Measurements from ENCODE around the gene C1GALT1C1.

The C1GALT1C1 gene

GRCh38 chrX:120629667-120630537 is at the start of gene C1GALT1C1:
TSS of gene C1GALT1C1 (minus strand) at chrX:120630054. CDS start at chrX:120627166, 2,888 bp downstream.
- H3K4me3 ChIP-seq (ENCODE audit: low read depth, low read length): peak within 1 kb of the TSS; percentile 85

DNA sequence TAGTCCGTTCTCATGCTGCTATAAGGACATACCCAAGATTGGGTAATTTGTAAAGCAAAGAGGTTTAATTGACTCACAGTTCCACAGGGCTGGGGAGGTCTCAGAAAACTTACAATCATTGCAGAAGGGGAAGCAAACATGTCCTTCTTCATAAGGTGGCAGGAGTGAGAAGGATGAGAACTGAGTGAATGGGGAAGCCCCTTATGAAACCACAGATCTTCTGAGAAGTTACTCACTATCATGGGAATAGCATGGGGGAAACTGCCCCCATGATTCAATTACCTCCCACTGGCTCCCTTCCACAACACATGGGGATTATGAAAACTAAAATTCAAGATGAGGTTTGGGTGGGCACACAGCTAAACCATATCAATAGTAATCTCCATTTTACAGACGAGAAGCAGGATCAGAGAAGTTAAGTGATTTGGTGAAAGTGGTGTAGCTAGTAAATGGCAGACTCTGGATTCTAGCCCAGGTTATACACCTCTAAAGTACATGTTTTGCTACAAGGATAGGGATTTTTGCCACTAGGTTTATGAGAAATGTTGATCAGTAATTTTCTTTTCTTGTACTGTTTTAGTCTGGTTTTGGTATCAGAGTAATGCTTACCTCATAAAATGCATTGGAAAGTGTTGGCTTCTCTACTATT is 47.3 kb upstream of the C1GALT1C1 start:
- no peak overlapping the region for H2AFZ ChIP-seq
- no peak overlapping the region for H3K9ac ChIP-seq
- no peak overlapping the region for H3K4me2 ChIP-seq (ENCODE audit: low read length)
- H3K27me3 ChIP-seq (ENCODE audit: control insufficient read depth, insufficient read depth, low read length): no peaks in the 10 kb centered on the region
- no peaks in the 10 kb centered on the region for H3K79me2 ChIP-seq
- no peak overlapping the region for H3K27ac ChIP-seq
- H3K4me1 ChIP-seq: no peaks in the 10 kb centered on the region
- no peaks in the 10 kb centered on the region for H3K9me3 ChIP-seq (ENCODE audit: control insufficient read depth, low read length)
- H3K36me3 ChIP-seq (ENCODE audit: control insufficient read depth, insufficient read depth, low read length): no peaks in the 10 kb centered on the region
- no peak overlapping the region for H3K4me3 ChIP-seq (ENCODE audit: low read depth, low read length)
- TF ChIP-seq CTCF (IDR thresholded peaks at IDR 0.05): no peak

More at GRCh38 chrX:120629667-120630537, at the start of gene C1GALT1C1:
- TF ChIP-seq CTCF (IDR thresholded peaks at IDR 0.05): no peak
- H3K4me1 ChIP-seq: peaks cover 5% of the 10 kb centered on the region
- no peaks in the 10 kb centered on the region for H3K36me3 ChIP-seq (ENCODE audit: control insufficient read depth, insufficient read depth, low read length)
- H3K27me3 ChIP-seq (ENCODE audit: control insufficient read depth, insufficient read depth, low read length): no peaks in the 10 kb centered on the region
- H3K9ac ChIP-seq: peak within 1 kb of the TSS; percentile 43
- H3K79me2 ChIP-seq: no peaks in the 10 kb centered on the region
- H2AFZ ChIP-seq: peak within 1 kb of the TSS; percentile 89
- no peaks in the 10 kb centered on the region for H3K9me3 ChIP-seq (ENCODE audit: control insufficient read depth, low read length)
- peak within 1 kb of the TSS; percentile 78 for H3K4me2 ChIP-seq (ENCODE audit: low read length)
- H3K27ac ChIP-seq: peak within 1 kb of the TSS; percentile 89

DNA sequence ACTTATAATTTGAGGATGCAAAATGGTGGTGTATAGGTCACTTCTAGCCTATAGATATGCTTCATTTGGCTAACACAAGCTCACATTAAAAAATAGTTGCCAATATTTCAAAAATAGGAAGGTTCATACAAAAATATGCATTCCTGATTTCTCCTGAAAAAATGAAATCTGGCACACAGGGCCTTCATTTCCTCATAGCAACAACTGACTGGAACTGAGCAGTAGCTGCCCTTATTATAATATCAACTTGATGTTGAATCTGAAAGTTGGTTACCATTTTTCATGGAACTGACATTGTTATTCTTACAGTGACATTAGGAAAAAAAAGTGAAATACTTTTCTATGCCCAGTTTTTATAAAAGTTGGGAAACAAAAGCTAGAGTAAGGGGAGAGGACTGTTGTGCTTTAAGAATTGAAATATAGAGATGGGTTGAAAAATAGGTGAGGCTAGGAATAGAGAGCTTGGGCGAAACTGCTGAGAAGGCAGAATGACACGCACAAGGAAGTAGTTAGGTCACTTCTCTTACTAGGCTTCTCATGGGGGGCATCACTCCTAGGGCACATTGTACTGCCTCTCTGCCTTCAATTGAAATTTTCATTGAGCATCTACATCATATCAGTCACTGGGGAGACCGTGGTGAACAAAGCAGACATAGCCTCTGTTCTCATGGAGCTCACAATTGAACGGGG is 43.1 kb upstream of the C1GALT1C1 start:
- Histone ChIP-seq H3K9me3 (ENCODE audit: control insufficient read depth, low read length) (no peaks in the 10 kb centered on the region), H3K27ac (no peak overlapping the region), H3K27me3 (ENCODE audit: control insufficient read depth, insufficient read depth, low read length) (no peaks in the 10 kb centered on the region), H3K9ac (no peak overlapping the region), H3K79me2 (no peaks in the 10 kb centered on the region), H3K4me1 (no peaks in the 10 kb centered on the region), H3K4me3 (ENCODE audit: low read depth, low read length) (no peak overlapping the region), H2AFZ (no peak overlapping the region), H3K36me3 (ENCODE audit: control insufficient read depth, insufficient read depth, low read length) (no peaks in the 10 kb centered on the region), H3K4me2 (ENCODE audit: low read length) (no peak overlapping the region)
- no peak for TF ChIP-seq CTCF (IDR thresholded peaks at IDR 0.05)

GRCh38 chrX:120672389-120672788 is 42.5 kb upstream of the C1GALT1C1 start:
- Histone ChIP-seq H2AFZ (peak overlapping the region; percentile 22), H3K9ac (no peak overlapping the region), H3K4me3 (ENCODE audit: low read depth, low read length) (no peak overlapping the region), H3K27me3 (ENCODE audit: control insufficient read depth, insufficient read depth, low read length) (no peaks in the 10 kb centered on the region), H3K36me3 (ENCODE audit: control insufficient read depth, insufficient read depth, low read length) (no peaks in the 10 kb centered on the region), H3K27ac (no peak overlapping the region), H3K4me2 (ENCODE audit: low read length) (no peak overlapping the region), H3K4me1 (no peaks in the 10 kb centered on the region), H3K9me3 (ENCODE audit: control insufficient read depth, low read length) (no peaks in the 10 kb centered on the region), H3K79me2 (no peaks in the 10 kb centered on the region)
- no peak for TF ChIP-seq CTCF (IDR thresholded peaks at IDR 0.05)
